DND-41 (cell line): ENCODE data around the gene SVIL.

ENCODE experiments used
- EZH2 ChIP-seq: IDR thresholded peaks from 3 replicates; pipeline ENCODE4 v1.6.1; 2012; ENCODE audit warnings: borderline replicate concordance, low read depth, mild to moderate bottlenecking, moderate library complexity, low read length, inconsistent platforms; ENCODE audit not compliant: severe bottlenecking
- TF ChIP-seq, protein P1 (sequence below): IDR thresholded peaks from 2 replicates; pipeline ENCODE4 v1.5.1; 2012; ENCODE audit warnings: borderline replicate concordance, low read length, moderate library complexity, mild to moderate bottlenecking; ENCODE audit not compliant: poor library complexity, severe bottlenecking; ENCODE audit errors: extremely low read depth

- TF ChIP-seq, protein P1, sequence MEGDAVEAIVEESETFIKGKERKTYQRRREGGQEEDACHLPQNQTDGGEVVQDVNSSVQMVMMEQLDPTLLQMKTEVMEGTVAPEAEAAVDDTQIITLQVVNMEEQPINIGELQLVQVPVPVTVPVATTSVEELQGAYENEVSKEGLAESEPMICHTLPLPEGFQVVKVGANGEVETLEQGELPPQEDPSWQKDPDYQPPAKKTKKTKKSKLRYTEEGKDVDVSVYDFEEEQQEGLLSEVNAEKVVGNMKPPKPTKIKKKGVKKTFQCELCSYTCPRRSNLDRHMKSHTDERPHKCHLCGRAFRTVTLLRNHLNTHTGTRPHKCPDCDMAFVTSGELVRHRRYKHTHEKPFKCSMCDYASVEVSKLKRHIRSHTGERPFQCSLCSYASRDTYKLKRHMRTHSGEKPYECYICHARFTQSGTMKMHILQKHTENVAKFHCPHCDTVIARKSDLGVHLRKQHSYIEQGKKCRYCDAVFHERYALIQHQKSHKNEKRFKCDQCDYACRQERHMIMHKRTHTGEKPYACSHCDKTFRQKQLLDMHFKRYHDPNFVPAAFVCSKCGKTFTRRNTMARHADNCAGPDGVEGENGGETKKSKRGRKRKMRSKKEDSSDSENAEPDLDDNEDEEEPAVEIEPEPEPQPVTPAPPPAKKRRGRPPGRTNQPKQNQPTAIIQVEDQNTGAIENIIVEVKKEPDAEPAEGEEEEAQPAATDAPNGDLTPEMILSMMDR, result no peak
- no peak for TF ChIP-seq EZH2
These were observed 31.4 kb downstream of the SVIL start for GRCh38 chr10:29603223-29603896.
